Stomach (tissue), 9 donors: ENCODE data around the gene PITX1. TPM values are rescaled to one million over a fixed set of nuclear protein-coding genes. Genes with fewer than 3 reads are reported as not detected.

Experiments used
- DNase-seq, 2 donors: peaks; one replicate each; pipeline versions ENCODE4 v3.0.0 to v3.0.0-alpha.2; 2013 to 2019
- H3K27ac ChIP-seq, 5 donors: fragments of 200-600 bp in 4 of 5; sonication (generic) in 4 of 5; one replicate each; pipeline ENCODE4 v1.5.1; 2013 to 2019; ENCODE audit warnings: mild to moderate bottlenecking in 1 of 5, moderate library complexity in 1 of 5
- H3K27me3 ChIP-seq, 3 donors: fragments of 200-600 bp; sonication (generic); one replicate each; pipeline ENCODE4 v1.5.1; 2017 to 2019; ENCODE audit warnings: mixed run types in 1 of 3
- H3K36me3 ChIP-seq, 4 donors: fragments of 200-600 bp; sonication (generic); 1 replicate in 3 of 4; 2 replicates in 1 of 4; pipeline ENCODE4 v1.5.1; 2016 to 2019
- H3K4me1 ChIP-seq, 4 donors: fragments of 200-600 bp; sonication (generic); one replicate each; pipeline ENCODE4 v1.5.1; 2016 to 2019
- H3K4me3 ChIP-seq, 4 donors: fragments of 200-600 bp; sonication (generic) in 3 of 4; one replicate each; pipeline ENCODE4 v1.5.1; 2016 to 2019; ENCODE audit warnings: mild to moderate bottlenecking in 1 of 4
- H3K9me3 ChIP-seq, 4 donors: fragments of 200-600 bp; sonication (generic); one replicate each; pipeline ENCODE4 v1.5.1; 2016 to 2019
- CTCF ChIP-seq, 7 experiments: fragments of 450-650 bp in 4 of 7; fragments of 200-600 bp in 3 of 7; sonication (generic) in 3 of 7; IDR thresholded peaks; one replicate each; pipeline ENCODE4 v1.5.1; 2016 to 2019; ENCODE audit warnings: antibody characterized with exemption in 7 of 7, control low read depth in 2 of 7, mild to moderate bottlenecking in 1 of 7
- EP300 ChIP-seq: sonication (generic); formaldehyde crosslinking; IDR thresholded peaks from one replicate; pipeline ENCODE4 v1.6.1; 2017; ENCODE audit warnings: antibody characterized with exemption
- POLR2A ChIP-seq, 4 donors: fragments of 450-650 bp; IDR thresholded peaks; one replicate each; pipeline ENCODE4 v1.6.1; 2016; ENCODE audit warnings: antibody characterized with exemption in 4 of 4, control low read depth in 2 of 4, mild to moderate bottlenecking in 1 of 4, moderate library complexity in 1 of 4
- POLR2AphosphoS5 ChIP-seq, 3 donors: sonication (generic); formaldehyde crosslinking; IDR thresholded peaks; one replicate each; pipeline ENCODE4 v1.6.1; 2016; ENCODE audit warnings: antibody characterized with exemption in 3 of 3
- whole genome bisulfite sequencing, 5 donors: extraction: QIAGEN DNeasy Blood & Tissue Kit in 3 of 5; methylation state at CpG; one replicate each; pipeline versions ENCODE4 v1.1.5 to v1.1.7; 2013 to 2018; 5-methylcytosine and 5-hydroxymethylcytosine counted together
- intact Hi-C: fragments of 100-400 bp; cut with DNase I; formaldehyde crosslinking; loops from one replicate; pipeline ENCODE4 v1.15.1; 2023; ENCODE audit warnings: low total_unique reads
- polyA plus RNA-seq, 3 donors: library from polyadenylated mRNA; stranded (reverse); fragments of 200-250 nt; gene quantifications; one replicate each; pipeline ENCODE4 v1.2.3, GENCODE V29; 2013
- total RNA-seq, 5 donors: library from RNA; depleted of rRNA; stranded (reverse); fragments of >200 nt; gene quantifications; one replicate each; pipeline versions ENCODE4 v1.1.0 to v1.2.3, GENCODE V29; 2014 to 2016
- donor health status: healthy with polysubstance abuse.
- donor health status: Bipolar disorder and iron deficiency.
- donor health status: healthy.

Gene PITX1
- total and polyA plus RNA-seq, 8 donors = 30.3 to 149 (median 45.6) TPM

GRCh38 chr5:135065306-135066265 is 31.6 kb upstream of the PITX1 start:
- DNase-seq = no peak
- intact Hi-C loops = no loop called here
- Histone ChIP-seq H3K27ac (no peak overlapping the region), H3K4me3 (no peak overlapping the region), H3K9me3 (no peaks in the 10 kb centered on the region), H3K36me3 (no peaks in the 10 kb centered on the region), H3K4me1 (peaks cover 0 to 19% (median 10%) of the 10 kb centered on the region in 4 donors), H3K27me3 (peaks cover 0 to 11% (median 0%) of the 10 kb centered on the region in 3 donors)
- WGBS, 5 donors = 75 to 86% (median 81%) methylated on average over 14 to 16 of the region's 16 CpGs
- TF ChIP-seq POLR2A (IDR thresholded peaks at IDR 0.05) (no peak), POLR2AphosphoS5 (IDR thresholded peaks at IDR 0.05) (no peak), EP300 (no peak), CTCF (IDR thresholded peaks at IDR 0.05) (no peak)

- no peak for TF ChIP-seq POLR2A (IDR thresholded peaks at IDR 0.05)
- TF ChIP-seq CTCF (IDR thresholded peaks at IDR 0.05) = no peak
- no peak for TF ChIP-seq POLR2AphosphoS5 (IDR thresholded peaks at IDR 0.05)
- no peak for TF ChIP-seq EP300
- no peaks in the 10 kb centered on the region for H3K9me3 ChIP-seq
- H3K4me3 ChIP-seq = no peak overlapping the region
- H3K36me3 ChIP-seq = no peaks in the 10 kb centered on the region
- peaks cover 0 to 19% (median 10%) of the 10 kb centered on the region in 4 donors for H3K4me1 ChIP-seq
- intact Hi-C loops = no loop called here
- peaks cover 0 to 11% (median 0%) of the 10 kb centered on the region in 3 donors for H3K27me3 ChIP-seq
- no peak overlapping the region for H3K27ac ChIP-seq
- DNase-seq = no peak
- 54 to 86% (median 70%) methylated on average over 4 of the region's 4 CpGs for WGBS, 5 donors
Measured at GRCh38 chr5:135064235-135064570, 30.2 kb upstream of the PITX1 start.

DNA sequence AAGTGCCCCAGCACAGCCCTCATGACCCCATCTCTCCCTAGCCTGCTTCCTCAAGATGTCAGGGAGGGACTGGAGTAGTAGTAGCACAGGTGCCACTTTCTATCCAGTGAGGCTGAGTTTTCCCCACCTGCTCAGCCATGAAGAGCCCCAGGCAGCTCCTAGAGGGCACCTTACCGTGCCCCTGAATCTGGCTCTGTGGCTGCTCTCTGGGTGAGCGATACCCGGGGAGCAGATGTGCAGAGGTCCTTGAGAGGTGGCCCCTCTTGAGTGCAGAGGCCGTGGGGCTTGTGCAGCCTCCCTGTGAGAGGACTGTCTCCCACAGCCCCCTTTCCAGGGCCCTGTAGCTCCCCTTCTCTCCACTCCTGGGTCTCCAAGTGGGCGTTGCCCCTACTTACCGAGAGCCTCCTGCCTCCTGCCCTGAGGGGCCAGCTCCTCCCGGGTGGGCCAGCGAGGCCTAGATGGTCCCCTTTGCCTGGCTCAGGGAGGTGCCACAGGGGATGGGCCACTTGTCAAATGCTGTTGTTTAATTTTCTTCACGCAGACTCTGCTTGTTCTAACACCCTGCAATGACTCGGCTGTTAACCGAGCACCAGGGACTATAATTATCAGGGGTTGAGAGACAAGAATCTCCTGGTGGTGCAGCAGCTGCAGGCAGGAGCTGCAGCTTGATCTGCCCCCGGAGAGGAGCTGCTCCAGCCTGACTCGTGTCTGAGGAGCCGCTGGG is 29.6 kb upstream of the PITX1 start:
- peaks cover 0 to 11% (median 0%) of the 10 kb centered on the region in 3 donors for H3K27me3 ChIP-seq
- 55 to 72% (median 64%) methylated on average over 13 to 14 of the region's 14 CpGs for WGBS, 5 donors
- H3K9me3 ChIP-seq = no peaks in the 10 kb centered on the region
- no peak for DNase-seq
- H3K4me3 ChIP-seq = no peak overlapping the region
- no peak overlapping the region for H3K27ac ChIP-seq
- H3K4me1 ChIP-seq = peaks cover 0 to 19% (median 10%) of the 10 kb centered on the region in 4 donors
- TF ChIP-seq POLR2AphosphoS5 (IDR thresholded peaks at IDR 0.05) (no peak), EP300 (no peak), POLR2A (IDR thresholded peaks at IDR 0.05) (no peak), CTCF (IDR thresholded peaks at IDR 0.05) (no peak)
- no peaks in the 10 kb centered on the region for H3K36me3 ChIP-seq
- intact Hi-C loops = no loop called here

- Histone ChIP-seq H3K9me3 (no peaks in the 10 kb centered on the region), H3K4me1 (peaks cover 0 to 19% (median 10%) of the 10 kb centered on the region in 4 donors), H3K4me3 (no peak overlapping the region), H3K27me3 (peaks cover 0 to 11% (median 0%) of the 10 kb centered on the region in 3 donors), H3K27ac (no peak overlapping the region), H3K36me3 (no peaks in the 10 kb centered on the region)
- TF ChIP-seq POLR2A (IDR thresholded peaks at IDR 0.05) = no peak
- no peak for TF ChIP-seq EP300
- TF ChIP-seq CTCF (IDR thresholded peaks at IDR 0.05) = no peak
- no peak for TF ChIP-seq POLR2AphosphoS5 (IDR thresholded peaks at IDR 0.05)
- intact Hi-C loops = no loop called here
- DNase-seq = no peak
- WGBS, 5 donors = 84 to 95% (median 91%) methylated on average over 8 of the region's 8 CpGs
Measured at GRCh38 chr5:135063056-135063445, 29.0 kb upstream of the PITX1 start.
